ENCODE results near the gene ITFG2. TPM values are rescaled to one million over a fixed set of nuclear protein-coding genes. Genes with fewer than 3 reads are reported as not detected.
A peak's percentile ranks its signal among the peaks of the same experiment; 100 is the strongest.

ITFG2 gene
- total RNA-seq, 1 donor from 2014 or later, result 12.4 TPM

GRCh38 chr12:2805143-2805520 is 7.3 kb upstream of the ITFG2 start:
- H3K36me3 ChIP-seq, result peaks cover 56% of the 10 kb centered on the region
- DNase-seq, result no peak
- TF ChIP-seq, protein P1, sequence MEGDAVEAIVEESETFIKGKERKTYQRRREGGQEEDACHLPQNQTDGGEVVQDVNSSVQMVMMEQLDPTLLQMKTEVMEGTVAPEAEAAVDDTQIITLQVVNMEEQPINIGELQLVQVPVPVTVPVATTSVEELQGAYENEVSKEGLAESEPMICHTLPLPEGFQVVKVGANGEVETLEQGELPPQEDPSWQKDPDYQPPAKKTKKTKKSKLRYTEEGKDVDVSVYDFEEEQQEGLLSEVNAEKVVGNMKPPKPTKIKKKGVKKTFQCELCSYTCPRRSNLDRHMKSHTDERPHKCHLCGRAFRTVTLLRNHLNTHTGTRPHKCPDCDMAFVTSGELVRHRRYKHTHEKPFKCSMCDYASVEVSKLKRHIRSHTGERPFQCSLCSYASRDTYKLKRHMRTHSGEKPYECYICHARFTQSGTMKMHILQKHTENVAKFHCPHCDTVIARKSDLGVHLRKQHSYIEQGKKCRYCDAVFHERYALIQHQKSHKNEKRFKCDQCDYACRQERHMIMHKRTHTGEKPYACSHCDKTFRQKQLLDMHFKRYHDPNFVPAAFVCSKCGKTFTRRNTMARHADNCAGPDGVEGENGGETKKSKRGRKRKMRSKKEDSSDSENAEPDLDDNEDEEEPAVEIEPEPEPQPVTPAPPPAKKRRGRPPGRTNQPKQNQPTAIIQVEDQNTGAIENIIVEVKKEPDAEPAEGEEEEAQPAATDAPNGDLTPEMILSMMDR (IDR thresholded peaks at IDR 0.05; ENCODE audit: borderline replicate concordance), result no peak
- intact Hi-C loops (cut with micrococcal nuclease), result no loop called here
- H3K27ac ChIP-seq (replicated peaks), result peak overlapping the region; percentile 69
- no peaks in the 10 kb centered on the region for H3K27me3 ChIP-seq (ENCODE audit: low read depth)
- H3K4me1 ChIP-seq, result peaks cover 44% of the 10 kb centered on the region
- H3K4me3 ChIP-seq, result no peak overlapping the region
- no peaks in the 10 kb centered on the region for H3K9me3 ChIP-seq (replicated peaks)

- no peak overlapping the region for H3K27ac ChIP-seq (replicated peaks)
- TF ChIP-seq, protein P1 (IDR thresholded peaks at IDR 0.05; ENCODE audit: borderline replicate concordance), result no peak
- no peak overlapping the region for H3K4me3 ChIP-seq
- no peaks in the 10 kb centered on the region for H3K9me3 ChIP-seq (replicated peaks)
- peaks cover 40% of the 10 kb centered on the region for H3K36me3 ChIP-seq
- peaks cover 32% of the 10 kb centered on the region for H3K4me1 ChIP-seq
- intact Hi-C loops (cut with micrococcal nuclease), result no loop called here
- DNase-seq, result no peak
- H3K27me3 ChIP-seq (ENCODE audit: low read depth), result no peaks in the 10 kb centered on the region
Measured at GRCh38 chr12:2806700-2807099, 5.8 kb upstream of the ITFG2 start.

DNA sequence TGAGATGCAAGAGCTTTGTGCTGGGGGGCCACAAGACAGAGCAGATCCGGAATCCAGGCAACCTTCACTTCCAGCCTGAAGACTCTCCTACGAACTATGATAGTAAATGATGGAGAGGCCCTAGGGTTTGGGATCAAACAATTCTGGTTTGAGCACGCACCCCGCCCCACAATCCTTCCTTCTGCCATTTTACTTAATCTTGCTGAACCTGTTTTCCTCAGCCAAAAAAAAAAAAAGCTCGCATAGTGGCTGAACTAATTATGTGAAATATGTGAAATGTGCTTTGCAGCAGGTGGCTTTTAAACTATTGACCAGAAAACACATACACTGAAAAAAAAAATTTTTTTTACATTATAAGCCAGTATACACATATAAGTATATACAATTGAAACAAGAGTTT is 667 bp upstream of the ITFG2 start:
- H3K27me3 ChIP-seq (ENCODE audit: low read depth), result no peaks in the 10 kb centered on the region
- H3K9me3 ChIP-seq (replicated peaks), result no peaks in the 10 kb centered on the region
- peak overlapping the region; percentile 90 for H3K4me3 ChIP-seq
- peaks cover 27% of the 10 kb centered on the region for H3K4me1 ChIP-seq
- TF ChIP-seq, protein P1 (IDR thresholded peaks at IDR 0.05; ENCODE audit: borderline replicate concordance), result no peak
- peaks cover 12% of the 10 kb centered on the region for H3K36me3 ChIP-seq
- DNase-seq, result no peak
- intact Hi-C loops (cut with micrococcal nuclease), result no loop called here
- H3K27ac ChIP-seq (replicated peaks), result peak overlapping the region; percentile 99

DNA sequence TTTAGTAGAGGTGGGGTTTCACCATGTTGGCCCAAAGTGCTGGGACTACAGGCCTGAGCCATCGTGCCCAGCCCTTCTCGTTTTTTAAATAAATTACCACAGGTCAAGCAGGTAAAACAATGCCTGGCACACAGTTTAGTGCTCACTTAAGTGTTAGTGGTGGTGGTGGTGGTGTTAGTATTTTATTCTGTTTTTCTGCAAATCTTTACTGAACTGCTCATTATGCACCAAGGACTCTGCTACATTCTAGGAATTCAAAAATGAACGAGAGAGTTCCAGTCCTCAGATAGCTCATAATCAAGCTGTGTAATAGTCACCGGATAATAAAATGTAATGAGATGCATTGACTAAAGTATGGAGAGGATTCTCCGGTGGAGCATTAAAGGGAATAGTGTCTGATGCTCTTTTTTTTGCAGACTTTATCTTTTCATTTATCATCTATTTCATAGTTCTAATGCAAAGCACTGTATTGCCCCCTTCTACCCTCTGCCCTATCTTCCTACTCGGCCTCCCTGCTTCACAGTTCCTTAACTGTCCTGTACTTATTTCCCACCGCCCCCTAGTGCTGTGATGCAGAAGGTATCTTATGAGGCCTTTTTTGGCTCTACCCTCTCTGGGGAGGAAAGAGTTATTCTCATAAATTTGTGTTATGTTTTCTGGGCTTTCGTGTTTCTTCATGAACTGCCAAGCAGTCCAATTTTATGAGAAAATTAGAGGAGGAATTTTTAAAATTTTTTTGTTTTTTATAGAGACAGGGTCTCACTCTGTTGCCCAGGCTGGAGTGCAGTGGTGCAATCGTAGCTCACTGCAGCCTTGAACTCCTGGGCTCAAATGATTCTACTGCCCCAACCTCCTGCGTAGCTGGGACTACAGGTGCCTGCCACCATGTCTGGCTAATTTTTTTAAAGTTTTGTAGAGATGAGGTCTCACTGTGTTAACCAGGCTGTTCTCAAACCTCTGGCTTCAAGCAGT is 1.0 kb downstream of the ITFG2 start:
- Histone ChIP-seq H3K27me3 (ENCODE audit: low read depth) (no peaks in the 10 kb centered on the region), H3K27ac (replicated peaks) (peak overlapping the region; percentile 99), H3K4me1 (peaks cover 27% of the 10 kb centered on the region), H3K36me3 (peaks cover 28% of the 10 kb centered on the region), H3K9me3 (replicated peaks) (no peaks in the 10 kb centered on the region), H3K4me3 (peak overlapping the region; percentile 90)
- no peak for DNase-seq
- intact Hi-C loops (cut with micrococcal nuclease), result no loop called here
- TF ChIP-seq, protein P1 (IDR thresholded peaks at IDR 0.05; ENCODE audit: borderline replicate concordance), result peak; percentile 66

GRCh38 chr12:2819810-2820209 is 7.3 kb downstream of the ITFG2 start:
- intact Hi-C loops (cut with micrococcal nuclease), result no loop called here
- no peak overlapping the region for H3K4me3 ChIP-seq
- H3K9me3 ChIP-seq (replicated peaks), result no peaks in the 10 kb centered on the region
- no peak overlapping the region for H3K27ac ChIP-seq (replicated peaks)
- H3K36me3 ChIP-seq, result peaks cover 90% of the 10 kb centered on the region
- H3K4me1 ChIP-seq, result no peaks in the 10 kb centered on the region
- TF ChIP-seq, protein P1 (IDR thresholded peaks at IDR 0.05; ENCODE audit: borderline replicate concordance), result no peak
- no peaks in the 10 kb centered on the region for H3K27me3 ChIP-seq (ENCODE audit: low read depth)
- DNase-seq, result no peak
